ENCODE data around the gene AMOTL1. TPM values are rescaled to one million over a fixed set of nuclear protein-coding genes. Genes with fewer than 3 reads are reported as not detected.

Gene AMOTL1
- total RNA-seq, 1 donor from 2014 or later = 64.8 TPM

DNA sequence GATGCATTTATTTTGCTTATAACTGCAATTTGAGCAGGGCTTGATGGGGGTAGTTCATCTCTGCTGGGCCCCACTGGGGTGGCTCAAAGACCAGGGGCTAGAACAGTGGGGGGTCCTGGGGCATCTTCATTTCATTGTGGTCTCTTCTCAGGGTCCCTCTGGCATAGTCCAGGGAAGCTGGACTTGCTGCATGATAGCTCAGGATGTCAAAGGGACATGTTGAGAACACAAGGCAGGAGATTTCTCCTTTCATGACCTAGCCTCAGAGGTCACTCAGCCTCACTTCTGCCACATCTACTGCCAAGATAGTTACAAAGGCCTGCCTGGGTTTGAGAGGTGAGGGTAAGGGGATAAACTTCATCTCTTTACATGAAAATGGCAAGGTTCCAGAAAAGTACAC is 115.7 kb downstream of the AMOTL1 start:
- no peak overlapping the region for H3K27ac Mint-ChIP-seq
- TF ChIP-seq, protein P1, sequence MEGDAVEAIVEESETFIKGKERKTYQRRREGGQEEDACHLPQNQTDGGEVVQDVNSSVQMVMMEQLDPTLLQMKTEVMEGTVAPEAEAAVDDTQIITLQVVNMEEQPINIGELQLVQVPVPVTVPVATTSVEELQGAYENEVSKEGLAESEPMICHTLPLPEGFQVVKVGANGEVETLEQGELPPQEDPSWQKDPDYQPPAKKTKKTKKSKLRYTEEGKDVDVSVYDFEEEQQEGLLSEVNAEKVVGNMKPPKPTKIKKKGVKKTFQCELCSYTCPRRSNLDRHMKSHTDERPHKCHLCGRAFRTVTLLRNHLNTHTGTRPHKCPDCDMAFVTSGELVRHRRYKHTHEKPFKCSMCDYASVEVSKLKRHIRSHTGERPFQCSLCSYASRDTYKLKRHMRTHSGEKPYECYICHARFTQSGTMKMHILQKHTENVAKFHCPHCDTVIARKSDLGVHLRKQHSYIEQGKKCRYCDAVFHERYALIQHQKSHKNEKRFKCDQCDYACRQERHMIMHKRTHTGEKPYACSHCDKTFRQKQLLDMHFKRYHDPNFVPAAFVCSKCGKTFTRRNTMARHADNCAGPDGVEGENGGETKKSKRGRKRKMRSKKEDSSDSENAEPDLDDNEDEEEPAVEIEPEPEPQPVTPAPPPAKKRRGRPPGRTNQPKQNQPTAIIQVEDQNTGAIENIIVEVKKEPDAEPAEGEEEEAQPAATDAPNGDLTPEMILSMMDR (conservative IDR thresholded peaks at IDR 0.05) = no peak
- no peaks in the 10 kb centered on the region for H3K27me3 Mint-ChIP-seq
- no peaks in the 10 kb centered on the region for H3K9me3 Mint-ChIP-seq
- H3K4me3 Mint-ChIP-seq = no peak overlapping the region
- no peak for DNase-seq (ENCODE audit: extremely low spot score, unreplicated experiment)
- H3K4me1 Mint-ChIP-seq (ENCODE audit: unreplicated experiment) = no peaks in the 10 kb centered on the region
- peaks cover 52% of the 10 kb centered on the region for H3K36me3 Mint-ChIP-seq

DNA sequence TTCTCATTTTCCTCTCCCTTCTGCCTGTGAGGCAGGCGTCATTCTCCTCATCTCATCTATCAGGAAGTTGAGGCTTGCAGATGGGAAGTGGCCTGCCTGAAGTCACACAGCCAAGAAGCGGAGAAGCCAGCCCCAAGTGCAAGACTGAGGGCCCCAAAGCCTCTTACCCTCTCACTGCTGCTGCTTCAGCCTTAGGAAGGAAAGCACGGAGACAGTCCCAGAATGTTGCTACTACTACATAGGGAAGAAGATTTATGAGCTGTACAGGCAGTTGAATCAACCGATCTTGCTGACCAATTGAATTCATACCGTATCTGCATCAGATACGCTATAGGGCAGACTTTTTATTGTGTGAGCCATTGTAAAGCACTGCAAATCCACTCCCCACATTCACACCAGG is 116.2 kb downstream of the AMOTL1 start:
- TF ChIP-seq, protein P1 (conservative IDR thresholded peaks at IDR 0.05) = no peak
- DNase-seq (ENCODE audit: extremely low spot score, unreplicated experiment) = no peak
- Mint-ChIP-seq H3K4me3 (no peak overlapping the region), H3K36me3 (peaks cover 47% of the 10 kb centered on the region), H3K27ac (no peak overlapping the region), H3K4me1 (ENCODE audit: unreplicated experiment) (no peaks in the 10 kb centered on the region), H3K9me3 (no peaks in the 10 kb centered on the region), H3K27me3 (no peaks in the 10 kb centered on the region)

DNA sequence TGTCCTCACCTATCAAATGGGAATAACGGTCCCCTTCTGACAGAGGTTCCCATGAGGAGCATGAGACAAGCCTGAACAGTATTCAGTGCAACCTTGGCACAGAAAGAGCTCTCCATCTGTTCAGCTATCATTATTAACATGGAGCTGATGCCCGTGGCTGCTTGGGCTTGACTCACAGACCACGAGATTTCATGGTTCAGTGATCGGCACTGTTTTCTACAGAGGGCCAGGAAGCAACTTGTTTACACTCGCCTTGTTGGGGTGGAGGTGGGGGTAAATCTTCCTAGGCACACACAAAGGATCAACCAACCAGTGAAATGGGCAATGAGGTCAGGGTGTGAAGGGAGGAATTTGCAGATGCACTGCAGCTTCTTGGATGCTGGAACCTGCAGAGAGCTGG is 117.0 kb downstream of the AMOTL1 start:
- Mint-ChIP-seq H3K36me3 (peaks cover 40% of the 10 kb centered on the region), H3K4me3 (no peak overlapping the region), H3K27me3 (no peaks in the 10 kb centered on the region), H3K27ac (no peak overlapping the region), H3K9me3 (no peaks in the 10 kb centered on the region), H3K4me1 (ENCODE audit: unreplicated experiment) (no peaks in the 10 kb centered on the region)
- TF ChIP-seq, protein P1 (conservative IDR thresholded peaks at IDR 0.05) = no peak
- DNase-seq (ENCODE audit: extremely low spot score, unreplicated experiment) = no peak

DNA sequence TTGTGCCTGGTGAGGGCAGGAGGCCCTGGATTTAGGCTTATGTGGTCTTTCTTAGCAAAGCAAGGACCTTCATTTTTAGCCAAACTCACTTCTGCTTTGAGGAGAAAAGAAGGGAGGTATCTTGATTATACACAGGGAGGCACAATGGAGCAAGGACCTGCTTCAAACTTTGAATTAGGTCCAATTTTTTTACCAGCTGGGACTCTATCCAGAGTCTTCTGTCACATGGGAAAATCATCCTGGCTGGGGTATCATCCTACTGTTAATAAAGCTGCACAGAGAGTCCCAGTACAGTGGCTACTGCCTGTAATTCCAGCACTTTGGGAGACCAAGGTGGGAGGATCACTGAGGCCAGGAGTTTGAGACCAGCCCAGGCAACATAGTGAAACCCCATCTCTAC is 117.4 kb downstream of the AMOTL1 start:
- no peaks in the 10 kb centered on the region for H3K27me3 Mint-ChIP-seq
- TF ChIP-seq, protein P1 (conservative IDR thresholded peaks at IDR 0.05) = no peak
- no peak overlapping the region for H3K4me3 Mint-ChIP-seq
- H3K36me3 Mint-ChIP-seq = peaks cover 35% of the 10 kb centered on the region
- no peaks in the 10 kb centered on the region for H3K4me1 Mint-ChIP-seq (ENCODE audit: unreplicated experiment)
- DNase-seq (ENCODE audit: extremely low spot score, unreplicated experiment) = no peak
- H3K9me3 Mint-ChIP-seq = no peaks in the 10 kb centered on the region
- H3K27ac Mint-ChIP-seq = no peak overlapping the region

DNA sequence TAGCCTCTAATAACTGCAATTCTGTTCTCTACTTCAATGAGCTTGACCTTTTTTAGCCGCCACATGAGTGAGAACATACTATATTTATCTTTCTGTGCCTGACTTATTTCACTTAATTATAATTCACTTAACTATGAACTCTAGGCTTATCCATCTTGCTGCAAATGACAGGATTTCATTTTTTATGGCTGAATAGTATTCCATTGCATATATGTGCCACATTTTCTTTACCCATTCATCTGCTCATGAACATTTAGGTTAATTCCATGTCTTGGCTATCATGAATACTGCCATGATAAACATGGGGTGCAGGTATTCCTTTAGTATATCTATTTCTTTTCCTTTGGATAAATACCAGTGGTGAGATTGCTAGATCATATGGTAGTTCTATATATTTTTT is 120.0 kb downstream of the AMOTL1 start:
- Mint-ChIP-seq H3K27ac (no peak overlapping the region), H3K9me3 (no peaks in the 10 kb centered on the region)

More for the DNA sequence above, 120.0 kb downstream of the AMOTL1 start:
- TF ChIP-seq, protein P1 (conservative IDR thresholded peaks at IDR 0.05) = no peak
- Mint-ChIP-seq H3K4me3 (no peak overlapping the region), H3K4me1 (ENCODE audit: unreplicated experiment) (no peaks in the 10 kb centered on the region), H3K36me3 (peaks cover 41% of the 10 kb centered on the region), H3K27me3 (no peaks in the 10 kb centered on the region)
- DNase-seq (ENCODE audit: extremely low spot score, unreplicated experiment) = no peak

Data from type B pancreatic cell (in vitro differentiated cells).